A673 (cell line): ENCODE results near the gene HILPDA.

Experiments used
- EZH2 ChIP-seq: fragments of 200-600 bp; sonication (generic); IDR thresholded peaks from 2 replicates; pipeline ENCODE4 v1.6.1; 2017; ENCODE audit warnings: borderline replicate concordance, low read depth, mild to moderate bottlenecking, mixed read lengths, antibody characterized with exemption, low read length; ENCODE audit not compliant: poor library complexity, severe bottlenecking
- TF ChIP-seq, protein P1 (sequence below): fragments of 300-800, 200-600 bp; sonication (generic); conservative IDR thresholded peaks from 2 replicates; pipeline ENCODE4 v1.5.1; 2017; ENCODE audit warnings: low read depth, mild to moderate bottlenecking, antibody characterized with exemption, low read length, moderate library complexity, mixed read lengths

DNA sequence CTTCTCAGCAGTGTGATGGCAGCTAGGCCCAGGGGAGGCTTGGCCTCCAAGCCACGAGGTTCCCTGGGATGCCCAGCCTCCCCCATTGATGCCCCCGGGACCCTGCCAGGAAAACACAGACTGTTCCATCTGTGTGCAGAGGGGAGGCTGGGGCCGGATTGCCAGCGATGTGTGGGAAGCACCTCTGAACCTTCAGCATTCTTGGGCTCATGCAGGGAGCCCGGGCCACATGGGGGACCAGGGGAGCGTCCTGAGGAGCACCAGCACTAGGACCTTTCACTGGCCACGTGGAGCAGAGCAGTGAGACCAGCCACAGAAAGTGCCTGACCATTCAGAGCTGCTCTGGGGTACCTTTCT is 48.5 kb upstream of the HILPDA start:
- TF ChIP-seq EZH2 = no peak
- TF ChIP-seq, protein P1, sequence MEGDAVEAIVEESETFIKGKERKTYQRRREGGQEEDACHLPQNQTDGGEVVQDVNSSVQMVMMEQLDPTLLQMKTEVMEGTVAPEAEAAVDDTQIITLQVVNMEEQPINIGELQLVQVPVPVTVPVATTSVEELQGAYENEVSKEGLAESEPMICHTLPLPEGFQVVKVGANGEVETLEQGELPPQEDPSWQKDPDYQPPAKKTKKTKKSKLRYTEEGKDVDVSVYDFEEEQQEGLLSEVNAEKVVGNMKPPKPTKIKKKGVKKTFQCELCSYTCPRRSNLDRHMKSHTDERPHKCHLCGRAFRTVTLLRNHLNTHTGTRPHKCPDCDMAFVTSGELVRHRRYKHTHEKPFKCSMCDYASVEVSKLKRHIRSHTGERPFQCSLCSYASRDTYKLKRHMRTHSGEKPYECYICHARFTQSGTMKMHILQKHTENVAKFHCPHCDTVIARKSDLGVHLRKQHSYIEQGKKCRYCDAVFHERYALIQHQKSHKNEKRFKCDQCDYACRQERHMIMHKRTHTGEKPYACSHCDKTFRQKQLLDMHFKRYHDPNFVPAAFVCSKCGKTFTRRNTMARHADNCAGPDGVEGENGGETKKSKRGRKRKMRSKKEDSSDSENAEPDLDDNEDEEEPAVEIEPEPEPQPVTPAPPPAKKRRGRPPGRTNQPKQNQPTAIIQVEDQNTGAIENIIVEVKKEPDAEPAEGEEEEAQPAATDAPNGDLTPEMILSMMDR = no peak
